NCI-H2107 (cell line): ENCODE results near the gene C1orf21.

Experiments used
- DNase-seq: peaks from one replicate; lab custom pipeline; 2025; lab: John Stamatoyannopoulos, UW

The C1orf21 gene

GRCh38 chr1:184487531-184488193 lies 100.8 kb downstream of the C1orf21 start:
- no peak for DNase-seq

GRCh38 chr1:184489908-184490307 lies 103.1 kb downstream of the C1orf21 start:
- no peak for DNase-seq

GRCh38 chr1:184492536-184492935 lies 105.7 kb downstream of the C1orf21 start:
- no peak for DNase-seq

GRCh38 chr1:184493987-184494388 lies 107.2 kb downstream of the C1orf21 start:
- no peak for DNase-seq

- DNase-seq, result no peak
Observed at GRCh38 chr1:184494929-184495328, 108.1 kb downstream of the C1orf21 start.

- DNase-seq, result no peak
Observed at GRCh38 chr1:184497959-184498723, 111.3 kb downstream of the C1orf21 start.

- DNase-seq, result no peak
Observed at GRCh38 chr1:184499616-184500015, 112.8 kb downstream of the C1orf21 start.

- DNase-seq, result no peak
Observed at GRCh38 chr1:184502161-184502560, 115.3 kb downstream of the C1orf21 start.

- no peak for DNase-seq
Observed at GRCh38 chr1:184503221-184503749, 116.5 kb downstream of the C1orf21 start.

- no peak for DNase-seq
Observed at GRCh38 chr1:184504040-184504954, 117.5 kb downstream of the C1orf21 start.

- no peak for DNase-seq
Observed at GRCh38 chr1:184504955-184505338, 118.1 kb downstream of the C1orf21 start.

- no peak for DNase-seq
Observed at GRCh38 chr1:184506481-184506880, 119.7 kb downstream of the C1orf21 start.

GRCh38 chr1:184507165-184507564 lies 120.3 kb downstream of the C1orf21 start:
- DNase-seq, result no peak

GRCh38 chr1:184507604-184508280 lies 120.9 kb downstream of the C1orf21 start:
- DNase-seq, result no peak

GRCh38 chr1:184509105-184509504 lies 122.3 kb downstream of the C1orf21 start:
- DNase-seq, result no peak

- DNase-seq, result no peak
Observed at GRCh38 chr1:184510110-184510509, 123.3 kb downstream of the C1orf21 start.

GRCh38 chr1:184512724-184513123 lies 125.9 kb downstream of the C1orf21 start:
- no peak for DNase-seq

GRCh38 chr1:184513421-184513820 lies 126.6 kb downstream of the C1orf21 start:
- no peak for DNase-seq

- DNase-seq, result no peak
Observed at GRCh38 chr1:184513966-184514365, 127.1 kb downstream of the C1orf21 start.

GRCh38 chr1:184514447-184514846 lies 127.6 kb downstream of the C1orf21 start:
- DNase-seq, result no peak

GRCh38 chr1:184517130-184517529 lies 130.3 kb downstream of the C1orf21 start:
- DNase-seq, result no peak
